H1 (cell line): Measurements from ENCODE around the gene GPX8. TPM values are rescaled to one million over a fixed set of nuclear protein-coding genes. Genes with fewer than 3 reads are reported as not detected.

ENCODE experiments used
- CTCF ChIA-PET: fragments of 300-600 bp; sonication (Branson Sonifier 250); formaldehyde crosslinking; loops from one replicate; lab custom pipeline; 2021; ENCODE audit not compliant: partially characterized antibody; lab: Charles Lee
- POLR2A ChIA-PET: fragments of 300-600 bp; sonication (Branson Sonifier 250); formaldehyde crosslinking; loops from one replicate; lab custom pipeline; 2021; ENCODE audit warnings: inconsistent platforms; ENCODE audit not compliant: partially characterized antibody; lab: Charles Lee
- DNase-seq, 2 experiments: peaks; one replicate each; pipeline versions ENCODE4 v3.0.0 to v3.0.0-alpha.2; 2010 to 2022; ENCODE audit warnings: low spot score in 2 of 2, low read depth in 1 of 2, mixed read lengths in 1 of 2
- FAIRE-seq: peaks from 2 replicates; lab custom pipeline; 2011; peaks lifted over from hg19 to GRCh38; lab: Jason Lieb, UNC
- H2AFZ ChIP-seq: 2 replicates; pipeline ENCODE4 v1.8.1; 2012; ENCODE audit warnings: low read length, inconsistent platforms
- H2AK5ac ChIP-seq: 2 replicates; pipeline ENCODE4 v1.6.1; 2013; ENCODE audit warnings: low read depth, low read length
- H2BK120ac ChIP-seq: replicated peaks from 2 replicates; pipeline ENCODE3; 2013; ENCODE audit warnings: low read depth, low read length, inconsistent platforms
- H2BK12ac ChIP-seq: 2 replicates; pipeline ENCODE4 v1.6.1; 2013; ENCODE audit warnings: low read depth, low read length
- H2BK15ac ChIP-seq: 2 replicates; pipeline ENCODE4 v1.6.1; 2013; ENCODE audit warnings: low read length
- H2BK20ac ChIP-seq: 2 replicates; pipeline ENCODE4 v1.6.1; 2013; ENCODE audit warnings: low read length
- H2BK5ac ChIP-seq: 2 replicates; pipeline ENCODE4 v1.6.1; 2013; ENCODE audit warnings: low read depth, low read length
- H3K14ac ChIP-seq: 2 replicates; pipeline ENCODE4 v1.6.1; 2013; ENCODE audit warnings: inconsistent platforms; ENCODE audit not compliant: insufficient read length
- H3K18ac ChIP-seq: 2 replicates; pipeline ENCODE4 v1.6.1; 2013; ENCODE audit warnings: low read length; ENCODE audit errors: extremely low read depth
- H3K23ac ChIP-seq: 2 replicates; pipeline ENCODE4 v1.6.1; 2013; ENCODE audit warnings: inconsistent platforms; ENCODE audit not compliant: insufficient read length
- H3K23me2 ChIP-seq: 2 replicates; pipeline ENCODE4 v1.6.1; 2013; ENCODE audit warnings: low read depth, low read length
- H3K27ac ChIP-seq: 2 replicates; pipeline ENCODE4 v1.6.1; 2011; ENCODE audit warnings: low read depth, low read length, inconsistent platforms
- H3K27me3 ChIP-seq, 4 experiments: replicated peaks in 1 of 4; 1 replicate in 1 of 4; 2 replicates in 3 of 4; pipeline versions ENCODE4 v1.6.1 to v1.8.1; 2011 to 2013; ENCODE audit warnings: low read length in 3 of 4, mild to moderate bottlenecking in 3 of 4, inconsistent platforms in 2 of 4, mixed read lengths in 2 of 4, moderate library complexity in 1 of 4; ENCODE audit not compliant: control insufficient read depth in 3 of 4, insufficient read depth in 3 of 4; ENCODE audit errors: extremely low read depth in 1 of 4
- H3K36me3 ChIP-seq, 4 experiments: 2 replicates each; pipeline versions ENCODE4 v1.6.1 to v1.8.1; 2011 to 2013; ENCODE audit warnings: mild to moderate bottlenecking in 4 of 4, low read length in 3 of 4, moderate library complexity in 2 of 4, control low read depth in 1 of 4, inconsistent platforms in 1 of 4; ENCODE audit not compliant: insufficient read depth in 4 of 4, control insufficient read depth in 2 of 4
- H3K4ac ChIP-seq: replicated peaks from 2 replicates; pipeline ENCODE3; 2013; ENCODE audit warnings: low read length, low read depth, mixed read lengths, inconsistent platforms; ENCODE audit not compliant: insufficient read length
- H3K4me1 ChIP-seq, 4 experiments: replicated peaks in 1 of 4; 1 replicate in 1 of 4; 2 replicates in 3 of 4; pipeline versions ENCODE4 v1.6.1 to v1.8.1; 2011 to 2013; ENCODE audit warnings: low read length in 3 of 4, inconsistent platforms in 2 of 4, mixed read lengths in 1 of 4; ENCODE audit not compliant: insufficient read depth in 4 of 4, control insufficient read depth in 3 of 4
- H3K4me2 ChIP-seq, 2 experiments: 2 replicates each; pipeline versions ENCODE4 v1.6.1 to v1.8.1; 2011 to 2013; ENCODE audit warnings: low read depth in 2 of 2, low read length in 2 of 2, control low read depth in 1 of 2, inconsistent platforms in 1 of 2, mild to moderate bottlenecking in 1 of 2; ENCODE audit not compliant: insufficient read depth in 1 of 2
- H3K4me3 ChIP-seq, 4 experiments: fragments of 200-600, 300-600 bp in 1 of 4; sonication (generic), shearing (Covaris generic), sonication (Bioruptor Twin) in 1 of 4; 2 replicates each; pipeline versions ENCODE4 v1.5.1 to v1.8.1; 2011 to 2016; ENCODE audit warnings: low read length in 4 of 4, low read depth in 3 of 4, control low read depth in 2 of 4, inconsistent platforms in 2 of 4, mild to moderate bottlenecking in 2 of 4, mixed read lengths in 1 of 4, moderate library complexity in 1 of 4; ENCODE audit not compliant: insufficient read depth in 2 of 4; ENCODE audit errors: extremely low read depth in 1 of 4
- H3K56ac ChIP-seq: replicated peaks from 2 replicates; pipeline ENCODE3; 2013; ENCODE audit warnings: low read depth, mild to moderate bottlenecking, mixed read lengths, low read length, inconsistent platforms; ENCODE audit not compliant: insufficient read length
- H3K79me1 ChIP-seq: 2 replicates; pipeline ENCODE4 v1.6.1; 2013; ENCODE audit warnings: low read depth, low read length, control low read depth
- H3K79me2 ChIP-seq, 2 experiments: 2 replicates each; pipeline versions ENCODE4 v1.6.1 to v1.8.1; 2012 to 2013; ENCODE audit warnings: low read length in 2 of 2, mild to moderate bottlenecking in 2 of 2, inconsistent platforms in 1 of 2; ENCODE audit not compliant: insufficient read depth in 2 of 2, control insufficient read depth in 1 of 2
- H3K9ac ChIP-seq, 4 experiments: replicated peaks in 1 of 4; 1 replicate in 1 of 4; 2 replicates in 3 of 4; pipeline versions ENCODE4 v1.6.1 to v1.8.1; 2011 to 2013; ENCODE audit warnings: low read depth in 3 of 4, low read length in 3 of 4, control low read depth in 2 of 4, mild to moderate bottlenecking in 2 of 4, moderate library complexity in 2 of 4, inconsistent platforms in 1 of 4; ENCODE audit errors: extremely low read depth in 1 of 4
- H3K9me3 ChIP-seq, 2 experiments: 2 replicates each; pipeline versions ENCODE4 v1.6.1 to v1.8.1; 2012 to 2013; ENCODE audit warnings: mild to moderate bottlenecking in 2 of 2, moderate library complexity in 2 of 2, control low read depth in 1 of 2, inconsistent platforms in 1 of 2, low read depth in 1 of 2, low read length in 1 of 2, mixed read lengths in 1 of 2; ENCODE audit not compliant: insufficient read depth in 2 of 2
- H4K20me1 ChIP-seq, 2 experiments: replicated peaks in 1 of 2; 2 replicates each; pipeline versions ENCODE3 to v1.8.1; 2011 to 2013; ENCODE audit warnings: inconsistent platforms in 2 of 2, low read length in 2 of 2, mild to moderate bottlenecking in 1 of 2; ENCODE audit not compliant: insufficient read depth in 2 of 2, control insufficient read depth in 1 of 2
- H4K5ac ChIP-seq: 2 replicates; pipeline ENCODE4 v1.6.1; 2013; ENCODE audit warnings: low read length, low read depth, mixed read lengths, inconsistent platforms; ENCODE audit not compliant: insufficient read length
- H4K8ac ChIP-seq: 2 replicates; pipeline ENCODE4 v1.8.0; 2013; ENCODE audit warnings: mild to moderate bottlenecking, moderate library complexity, low read length, inconsistent platforms; ENCODE audit not compliant: insufficient read depth; ENCODE audit errors: extremely low read depth
- H4K91ac ChIP-seq: replicated peaks from 2 replicates; pipeline ENCODE3; 2013; ENCODE audit warnings: low read length, mixed read lengths, inconsistent platforms; ENCODE audit not compliant: insufficient read length
- KDM4A ChIP-seq: IDR thresholded peaks from one replicate; pipeline ENCODE4 v1.7.1; 2012; ENCODE audit warnings: low read depth, mild to moderate bottlenecking, moderate library complexity, low read length, inconsistent platforms; ENCODE audit not compliant: severe bottlenecking
- WGBS, 2 experiments: shearing (Covaris generic) in 1 of 2; methylation state at CpG; one replicate each; pipeline versions ENCODE4 v1.1.6 to v1.1.7; 2013 to 2015; ENCODE audit warnings: low lambda C conversion rate in 2 of 2, mixed read lengths in 2 of 2, inconsistent platforms in 1 of 2, low coverage in 1 of 2, missing lambda C conversion rate in 1 of 2; ENCODE audit not compliant: insufficient replicate concordance in 2 of 2, insufficient coverage in 1 of 2, insufficient read length in 1 of 2; ENCODE audit errors: extremely low coverage in 1 of 2, missing lambda C conversion rate in 1 of 2; 5-methylcytosine and 5-hydroxymethylcytosine counted together
- polyA plus RNA-seq, 7 experiments: library from polyadenylated mRNA; depleted of rRNA in 3 of 7; stranded (reverse) in 5 of 7; unstranded in 2 of 7; fragments of >200 nt in 5 of 7; fragments of 200-250 nt in 2 of 7; gene quantifications; 1 replicate in 5 of 7; 2 replicates in 1 of 7; 4 replicates in 1 of 7; pipeline versions ENCODE4 v1.2.1 to v1.2.3, GENCODE V29; 2011 to 2013; ENCODE audit warnings: missing spikeins in 2 of 7, mixed read lengths in 2 of 7
- total RNA-seq: library from RNA; stranded (reverse); fragmentation: NEBNext Ultra II Directional; extraction: Animal tissue kit (Norgen Biotek cat#: 25700); gene quantifications from 2 replicates; pipeline ENCODE4 v1.2.1, GENCODE V29; 2021

GPX8 gene
- total and polyA plus RNA-seq, 2 of the 8 experiments (the other 6 are each of a cell fraction or from before 2014, with no cell fraction given) = 19.5 to 60.4 TPM

DNA sequence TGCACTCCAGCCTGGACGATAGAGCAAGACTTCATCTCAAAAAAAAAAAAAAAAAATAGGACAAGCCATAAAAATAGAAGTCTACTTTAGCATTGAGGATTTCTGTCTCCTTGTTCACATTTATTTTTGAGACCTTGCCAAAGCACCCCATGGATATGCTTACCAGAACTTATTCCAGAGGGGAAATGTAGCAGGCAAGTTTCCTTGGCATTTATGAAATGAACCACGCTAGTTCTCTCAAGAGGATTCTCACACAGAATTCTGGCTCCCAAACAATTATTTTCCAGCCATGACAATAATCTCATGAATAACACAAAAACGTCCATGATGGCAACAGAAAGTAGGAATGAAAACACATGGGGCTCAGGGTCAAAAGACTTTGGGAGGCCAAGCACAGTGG lies 23.4 kb upstream of the GPX8 start:
- Histone ChIP-seq H3K14ac (no peak overlapping the region), H2AFZ (no peak overlapping the region), H3K23ac (no peak overlapping the region), H2AK5ac (no peak overlapping the region), H3K4me1 (no peaks in the 10 kb centered on the region), H4K8ac (no peak overlapping the region), H3K23me2 (no peaks in the 10 kb centered on the region), H3K18ac (no peak overlapping the region), H3K27ac (no peak overlapping the region), H2BK5ac (no peak overlapping the region), H3K79me2 (no peaks in the 10 kb centered on the region), H3K4me2 (no peak overlapping the region), H3K56ac (no peak overlapping the region), H4K5ac (no peak overlapping the region), H3K36me3 (no peaks in the 10 kb centered on the region), H3K9me3 (no peaks in the 10 kb centered on the region; a peak in 1 of 4 replicates), H3K9ac (no peak overlapping the region), H3K27me3 (no peaks in the 10 kb centered on the region), H3K4ac (no peak overlapping the region), H2BK20ac (no peak overlapping the region), H2BK12ac (no peak overlapping the region), H2BK15ac (no peak overlapping the region), H3K79me1 (no peaks in the 10 kb centered on the region), H4K20me1 (no peaks in the 10 kb centered on the region), H4K91ac (no peak overlapping the region), H3K4me3 (no peak overlapping the region), H2BK120ac (no peak overlapping the region)
- 88% methylated on average over 3 of the region's 3 CpGs; no CpG with 5 or more reads in 1 of the 2 experiments for WGBS, 2 experiments
- ChIA-PET POLR2A (interaction anchor here (1.0 kb wide), 1 partner anchor 23 kb away, joined by 3 read pairs; the partner anchor contains the start of gene GPX8), CTCF (interaction anchor here (0.6 to 0.9 kb wide), 3 partner anchors 187 to 230 kb away, joined by 3 read pairs; no protein-coding TSS in a partner anchor)
- DNase-seq (no peak), FAIRE-seq (no peak)
- no peak for TF ChIP-seq KDM4A
